ENCODE data around the gene KCNJ4. TPM values are rescaled to one million over a fixed set of nuclear protein-coding genes. Genes with fewer than 3 reads are reported as not detected.

KCNJ4 gene
- total RNA-seq (2014; rRNA removed): not detected in 2 replicates
- percentile 7 among the genes with signal in this experiment for Bru-seq, nascent RNA
- BruChase-seq, experiment 1, labeled RNA remaining after a 6-hour chase: percentile 7 among the genes with signal in this experiment
- BruChase-seq, experiment 2, labeled RNA remaining after a 2-hour chase: percentile 3 among the genes with signal in this experiment
- long read RNA-seq: 0 reads

GRCh38 chr22:38455076-38455529, at the start of gene KCNJ4:
KCNJ4 (minus strand) TSS chr22:38455199; CDS start chr22:38428132, 27,067 bp downstream.
- Histone ChIP-seq H4K20me1 (ENCODE audit: low read length) (no peaks in the 10 kb centered on the region), H3K9me2 (replicated peaks; ENCODE audit: low read length) (no peaks in the 10 kb centered on the region), H3K4me1 (ENCODE audit: insufficient read depth, low read length) (no peaks in the 10 kb centered on the region), H3K4me2 (ENCODE audit: low read length) (peak within 1 kb of the TSS; percentile 26; the same call in 1 of the 2 replicates), H3K36me3 (ENCODE audit: low read depth, low read length) (no peaks in the 10 kb centered on the region), H2AFZ (ENCODE audit: low read length) (no peak within 1 kb of the TSS), H3K27me3 (ENCODE audit: low read length) (peaks cover 10% of the 10 kb centered on the region), H3K79me2 (ENCODE audit: low read length) (no peaks in the 10 kb centered on the region), H3F3A (ENCODE audit: low read length, unreplicated experiment) (no peaks in the 10 kb centered on the region), H3K9me3 (ENCODE audit: low read length) (no peaks in the 10 kb centered on the region), H3K9ac (ENCODE audit: low read length) (no peak within 1 kb of the TSS), H3K4me3 (ENCODE audit: low read length) (no peak within 1 kb of the TSS), H3K27ac (ENCODE audit: low read length) (no peak within 1 kb of the TSS)
- no TSS peak for BruUV-seq (replicated peaks)
- TF ChIP-seq CTCF (conservative IDR thresholded peaks at IDR 0.05; ENCODE audit: low read depth, low read length): no peak
- no peak for TF ChIP-seq EZH2phosphoT487 (IDR thresholded peaks at IDR 0.05; ENCODE audit: borderline replicate concordance, low read length)
- TF ChIP-seq EZH2 (IDR thresholded peaks at IDR 0.05; ENCODE audit: low read length, unreplicated experiment): no peak
- ChIA-PET POLR2A (ENCODE audit: unreplicated experiment) (no interaction called here), CTCF (no interaction called here)
- DNase-seq (no peak), ATAC-seq (no peak)
- intact Hi-C loops (cut with micrococcal nuclease): no loop called here

- ChIA-PET POLR2A (ENCODE audit: unreplicated experiment) (no interaction called here), CTCF (no interaction called here)
- Histone ChIP-seq H4K20me1 (ENCODE audit: low read length) (peaks cover 39% of the 10 kb centered on the region), H3K9ac (ENCODE audit: low read length) (no peak overlapping the region), H2AFZ (ENCODE audit: low read length) (no peak overlapping the region), H3K79me2 (ENCODE audit: low read length) (peaks cover 77% of the 10 kb centered on the region), H3F3A (ENCODE audit: low read length, unreplicated experiment) (no peaks in the 10 kb centered on the region), H3K36me3 (ENCODE audit: low read depth, low read length) (peaks cover 35% of the 10 kb centered on the region), H3K4me2 (ENCODE audit: low read length) (peak overlapping the region; percentile 100), H3K4me1 (ENCODE audit: insufficient read depth, low read length) (peaks cover 24% of the 10 kb centered on the region), H3K9me2 (replicated peaks; ENCODE audit: low read length) (no peaks in the 10 kb centered on the region), H3K27me3 (ENCODE audit: low read length) (no peaks in the 10 kb centered on the region), H3K27ac (ENCODE audit: low read length) (no peak overlapping the region), H3K4me3 (ENCODE audit: low read length) (peak overlapping the region; percentile 85), H3K9me3 (ENCODE audit: low read length) (no peaks in the 10 kb centered on the region)
- ATAC-seq (no peak), DNase-seq (no peak)
- no TSS peak for BruUV-seq (replicated peaks)
- intact Hi-C loops (cut with micrococcal nuclease): loop anchor here (5.0 kb wide), 1 partner anchor 69 kb away; the partner anchor contains the start of gene DMC1
- TF ChIP-seq CTCF (conservative IDR thresholded peaks at IDR 0.05; ENCODE audit: low read depth, low read length): no peak
- no peak for TF ChIP-seq EZH2 (IDR thresholded peaks at IDR 0.05; ENCODE audit: low read length, unreplicated experiment)
- TF ChIP-seq EZH2phosphoT487 (IDR thresholded peaks at IDR 0.05; ENCODE audit: borderline replicate concordance, low read length): no peak
Observed at GRCh38 chr22:38503021-38503420, 48.0 kb upstream of the KCNJ4 start.
